ENCODE data around the gene MREG. TPM values are rescaled to one million over a fixed set of nuclear protein-coding genes. Genes with fewer than 3 reads are reported as not detected.

The MREG gene
- total RNA-seq, 1 experiment from 2014 or later, result 16.9 TPM

- Histone ChIP-seq H2AFZ (ENCODE audit: low read depth, low read length, poor library complexity, severe bottlenecking) (no peak overlapping the region), H3K9me2 (ENCODE audit: insufficient read depth) (no peaks in the 10 kb centered on the region), H3K9me3 (ENCODE audit: control insufficient read depth in 1 of 2, insufficient read depth in 1 of 2, low read depth in 1 of 2, low read length in 2 of 2) (no peaks in the 10 kb centered on the region), H3K4me2 (ENCODE audit: low read length) (no peak overlapping the region), H3K79me2 (ENCODE audit: insufficient read depth, low read length) (no peaks in the 10 kb centered on the region), H3K4me1 (ENCODE audit: control insufficient read depth in 1 of 2, insufficient read depth in 2 of 2, low read length in 2 of 2) (no peaks in the 10 kb centered on the region), H3K36me3 (ENCODE audit: control insufficient read depth in 1 of 2, insufficient read depth in 2 of 2, low read length in 2 of 2) (no peaks in the 10 kb centered on the region), H3K4me3 (replicated peaks in 1 of 2; ENCODE audit: low read depth in 1 of 2, low read length in 2 of 2) (no peak overlapping the region), H3K9ac (ENCODE audit: low read length) (no peak overlapping the region), H3K27ac (ENCODE audit: low read depth, low read length) (no peak overlapping the region), H3K27me3 (ENCODE audit: insufficient read depth, low read length) (no peaks in the 10 kb centered on the region), H4K20me1 (ENCODE audit: insufficient read depth) (no peaks in the 10 kb centered on the region)
- DNase-seq (ENCODE audit: low read depth, low spot score) (no peak), ATAC-seq (no peak)
- intact Hi-C loops (cut with micrococcal nuclease), result no loop called here
- ChIA-PET CTCF (no interaction called here), POLR2A (no interaction called here), RAD21 (ENCODE audit: low non-redundant PET in 1 of 2, low total read pairs in 2 of 2, uncharacterized antibody in 2 of 2, unreplicated experiment in 2 of 2) (no interaction called here)
- no TSS peak for BruUV-seq (replicated peaks)
- TF ChIP-seq ELF1 (IDR thresholded peaks at IDR 0.05; ENCODE audit: borderline replicate concordance, low read depth) (no peak), TCF7L2 (IDR thresholded peaks at IDR 0.05; ENCODE audit: borderline replicate concordance, extremely low read depth, insufficient read depth, insufficient read length) (no peak), SRF (IDR thresholded peaks at IDR 0.05; ENCODE audit: low read depth) (no peak), ZBTB33 (IDR thresholded peaks at IDR 0.05; ENCODE audit: extremely low read depth, insufficient replicate concordance, low read length) (no peak), MAX (IDR thresholded peaks at IDR 0.05) (no peak), POLR2AphosphoS5 (IDR thresholded peaks at IDR 0.05; ENCODE audit: low read depth, low read length) (no peak), YY1 (IDR thresholded peaks at IDR 0.05; ENCODE audit: extremely low read depth, insufficient replicate concordance, low read depth, low read length) (no peak), SIN3A (IDR thresholded peaks at IDR 0.05; ENCODE audit: low read depth) (no peak), SP1 (IDR thresholded peaks at IDR 0.05; ENCODE audit: low read depth) (no peak), ATF3 (IDR thresholded peaks at IDR 0.05) (no peak), CEBPB (IDR thresholded peaks at IDR 0.05; ENCODE audit: low read depth) (no peak), CBX3 (IDR thresholded peaks at IDR 0.05; ENCODE audit: low read depth) (no peak), EZH2phosphoT487 (IDR thresholded peaks at IDR 0.05; ENCODE audit: borderline replicate concordance) (no peak), REST (IDR thresholded peaks at IDR 0.05; ENCODE audit: low read depth) (no peak), EGR1 (IDR thresholded peaks at IDR 0.05; ENCODE audit: low read depth) (no peak), CTCF (IDR thresholded peaks at IDR 0.05 in 2 of 3, conservative IDR thresholded peaks at IDR 0.05 in 1 of 3; ENCODE audit: borderline replicate concordance in 1 of 3, insufficient read depth in 1 of 3, low read depth in 2 of 3, low read length in 2 of 3) (no peak), JUND (IDR thresholded peaks at IDR 0.05) (no peak)
Observed at GRCh38 chr2:215900203-215900611, 113.1 kb downstream of the MREG start.

All from HCT116 (cell line).